Heart left ventricle (tissue), 13 donors: ENCODE measurements around the gene ARNT2.

Experiments
- POLR2A ChIP-seq, 2 donors: fragments of 450-650 bp; IDR thresholded peaks; one replicate each; pipeline ENCODE4 v1.6.1; 2017; ENCODE audit warnings: antibody characterized with exemption in 2 of 2, mild to moderate bottlenecking in 2 of 2, moderate library complexity in 2 of 2
- TF ChIP-seq, protein P1 (sequence below), 12 donors: fragments of 200-600 bp; sonication (generic) in 4 of 12; IDR thresholded peaks; one replicate each; pipeline versions ENCODE4 v1.5.0 to v1.8.0; 2018 to 2022; ENCODE audit warnings: antibody characterized with exemption in 12 of 12, mild to moderate bottlenecking in 5 of 12
- donor health status: ischemic (EF 13 %, LVEDD 7.1; RV severe dilation, severe dysfunction).
- donor health status: DM: no; HTN: yes; CAD: no.
- donor health status: DM: no; HTN: no; CAD: no.
- donor health status: ischemic (EF 25% LVEDD 6.9; RV normal size, moderate dysfunction).
- donor health status: ischemic (EF 25% LVEDD 5.7; RV mildly dilated, moderate dysfunction).
- donor health status: ischemic (EF 35%, LVEDD 5.7; RV mildly dilated, moderate dysfunction).
- donor health status: nonischemic (EF 11% LVEDD 7.7; RV severe dilation, severe dysfunction).
- donor health status: DM: yes; HTN: yes; CAD: no.
- donor health status: PGD.
- donor health status: ischemic (EF 29% LVEDD 5.4; RV normal size, mild dysfunction).
- donor health status: nonischemic (EF 23%, LVEDD 6.1; RV moderate dilation, normal function).

DNA sequence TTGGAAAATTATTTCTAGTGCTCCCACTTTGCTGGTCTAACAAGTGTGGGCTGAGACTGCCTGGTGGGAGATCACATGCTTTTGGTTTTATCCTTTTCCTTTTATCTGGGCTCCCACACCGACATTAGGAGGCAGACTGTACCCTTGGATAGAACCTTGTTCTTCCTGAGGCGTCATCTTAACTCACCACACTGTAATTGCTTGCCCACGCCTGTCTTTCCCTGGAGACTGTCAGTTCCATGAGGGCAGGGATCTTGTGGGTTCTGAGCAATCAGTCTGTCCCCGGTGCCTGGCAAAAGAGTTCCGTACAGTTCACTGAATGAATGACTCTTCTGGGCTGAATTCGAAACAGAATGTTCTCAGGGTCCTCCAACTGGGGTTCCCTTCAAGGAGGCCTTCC is 166.4 kb downstream of the ARNT2 start:
- TF ChIP-seq, protein P1, sequence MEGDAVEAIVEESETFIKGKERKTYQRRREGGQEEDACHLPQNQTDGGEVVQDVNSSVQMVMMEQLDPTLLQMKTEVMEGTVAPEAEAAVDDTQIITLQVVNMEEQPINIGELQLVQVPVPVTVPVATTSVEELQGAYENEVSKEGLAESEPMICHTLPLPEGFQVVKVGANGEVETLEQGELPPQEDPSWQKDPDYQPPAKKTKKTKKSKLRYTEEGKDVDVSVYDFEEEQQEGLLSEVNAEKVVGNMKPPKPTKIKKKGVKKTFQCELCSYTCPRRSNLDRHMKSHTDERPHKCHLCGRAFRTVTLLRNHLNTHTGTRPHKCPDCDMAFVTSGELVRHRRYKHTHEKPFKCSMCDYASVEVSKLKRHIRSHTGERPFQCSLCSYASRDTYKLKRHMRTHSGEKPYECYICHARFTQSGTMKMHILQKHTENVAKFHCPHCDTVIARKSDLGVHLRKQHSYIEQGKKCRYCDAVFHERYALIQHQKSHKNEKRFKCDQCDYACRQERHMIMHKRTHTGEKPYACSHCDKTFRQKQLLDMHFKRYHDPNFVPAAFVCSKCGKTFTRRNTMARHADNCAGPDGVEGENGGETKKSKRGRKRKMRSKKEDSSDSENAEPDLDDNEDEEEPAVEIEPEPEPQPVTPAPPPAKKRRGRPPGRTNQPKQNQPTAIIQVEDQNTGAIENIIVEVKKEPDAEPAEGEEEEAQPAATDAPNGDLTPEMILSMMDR (IDR thresholded peaks at IDR 0.05), result no peak
- TF ChIP-seq POLR2A (IDR thresholded peaks at IDR 0.05), result no peak
